NCI-H774 (cell line): ENCODE measurements around the gene TRIM46.
"Not testable (repeated sequence)": the region's sequence is repeated elsewhere in the genome, so short reads cannot be mapped to it uniquely, and the experiment has no call there.

Source experiments
- DNase-seq: peaks from one replicate; lab custom pipeline; 2025; lab: John Stamatoyannopoulos, UW

TRIM46 gene

GRCh38 chr1:155228096-155228427 lies 54.4 kb downstream of the TRIM46 start:
- DNase-seq: no peak

DNA sequence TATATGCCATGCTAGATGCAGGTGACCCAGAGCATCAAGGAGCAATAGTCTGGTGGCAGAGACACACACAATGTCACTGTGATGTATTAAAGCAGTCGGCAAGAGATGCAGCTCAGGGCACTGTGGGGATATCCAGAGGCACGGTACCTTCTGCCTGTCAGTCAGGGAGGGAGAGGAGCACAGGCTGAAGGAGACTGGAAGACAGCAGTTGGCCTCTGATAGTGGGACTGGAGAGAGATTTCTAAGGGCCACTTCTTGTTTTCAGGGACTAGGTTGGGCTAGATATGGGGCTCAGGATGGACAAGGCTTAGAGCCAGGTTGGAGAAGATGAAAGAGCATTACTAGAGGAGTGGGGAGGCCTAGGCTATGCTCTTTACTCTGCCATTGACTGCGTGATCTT lies 57.7 kb downstream of the TRIM46 start:
- DNase-seq: not testable (repeated sequence)

GRCh38 chr1:155232001-155232978 lies 58.6 kb downstream of the TRIM46 start:
- not testable (repeated sequence) for DNase-seq

GRCh38 chr1:155233502-155233901 lies 59.9 kb downstream of the TRIM46 start:
- DNase-seq: not testable (repeated sequence)
